Stimulated activated CD4-positive, alpha-beta T cell treated with anti-CD3 and anti-CD28 coated beads, Interleukin-2, amount 100 ng/mL, for 48 hours (primary cell): Measurements from ENCODE around the gene FAM161A.
"Not testable (repeated sequence)": the region's sequence is repeated elsewhere in the genome, so short reads cannot be mapped to it uniquely, and the experiment has no call there.

Experiments used
- DNase-seq, 2 donors: peaks; one replicate each; pipeline ENCODE4 v3.0.0-alpha.2; 2020

Gene FAM161A

GRCh38 chr2:61833971-61834370, 19.9 kb downstream of the FAM161A start:
- no peak for DNase-seq

DNA sequence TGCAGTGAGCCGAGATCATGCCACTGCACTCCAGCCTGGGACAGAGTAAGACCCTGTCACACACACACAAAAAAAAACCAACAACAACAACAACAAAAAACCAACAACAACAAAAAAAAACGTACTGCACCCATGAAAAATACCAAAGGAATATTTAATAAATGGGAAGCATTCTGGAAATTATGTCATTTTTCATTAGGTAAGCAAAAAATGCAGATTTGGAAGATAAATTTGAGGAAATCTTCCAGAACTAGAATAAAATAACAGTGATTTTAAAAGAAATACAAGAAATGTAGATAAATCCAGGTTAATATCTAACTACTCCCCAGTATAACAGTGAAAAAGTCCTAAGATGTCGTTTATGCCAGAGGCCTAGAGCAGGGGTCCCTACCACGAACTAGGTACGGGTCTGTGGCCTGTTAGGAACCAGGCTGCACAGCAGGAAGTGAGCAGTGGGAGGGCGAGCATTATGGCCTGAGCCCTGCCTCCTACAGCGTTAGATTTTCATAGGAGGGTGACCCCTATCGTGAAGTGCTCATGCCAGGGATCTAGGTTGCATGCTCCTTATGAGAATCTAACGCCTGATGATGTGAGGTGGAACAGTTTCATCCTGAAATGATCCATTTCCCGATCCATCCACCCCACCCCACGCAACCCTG, 21.5 kb downstream of the FAM161A start:
- DNase-seq: no peak

- no peak for DNase-seq
These were observed 31.6 kb downstream of the FAM161A start for GRCh38 chr2:61822255-61822654.

GRCh38 chr2:61816480-61817355, 37.1 kb downstream of the FAM161A start:
- DNase-seq: no peak

DNA sequence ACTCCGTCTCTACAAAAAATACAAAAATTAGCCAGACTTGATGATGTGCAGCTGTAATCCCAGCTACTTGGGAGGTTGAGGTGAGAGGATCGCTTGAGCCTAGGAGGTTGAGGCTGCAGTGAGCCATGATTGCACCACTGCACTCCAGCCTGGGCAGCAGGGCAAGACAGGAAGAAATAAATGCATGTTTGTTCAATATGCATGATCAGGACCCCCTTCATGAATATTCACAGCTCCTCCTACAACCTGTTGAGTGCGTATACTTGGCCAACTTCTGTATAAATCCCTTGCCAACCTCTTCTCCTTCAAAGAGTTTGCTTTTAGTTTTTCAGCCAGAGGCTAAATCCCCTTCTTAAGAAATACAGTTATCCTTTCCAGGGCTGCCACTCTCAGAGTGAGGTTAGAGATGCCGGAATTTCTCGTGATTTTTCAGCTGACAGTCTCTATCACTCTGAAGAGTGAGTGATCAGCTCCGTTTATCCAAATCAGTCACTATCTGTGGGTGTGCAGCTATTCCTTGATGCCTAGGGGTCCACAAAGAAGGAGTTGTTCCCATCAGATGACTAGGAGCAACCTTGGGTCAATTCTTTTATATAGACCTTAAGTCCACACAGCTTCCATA, 39.2 kb downstream of the FAM161A start:
- DNase-seq: no peak

- not testable (repeated sequence) for DNase-seq
These were observed 40.5 kb downstream of the FAM161A start for GRCh38 chr2:61813314-61813713.

DNA sequence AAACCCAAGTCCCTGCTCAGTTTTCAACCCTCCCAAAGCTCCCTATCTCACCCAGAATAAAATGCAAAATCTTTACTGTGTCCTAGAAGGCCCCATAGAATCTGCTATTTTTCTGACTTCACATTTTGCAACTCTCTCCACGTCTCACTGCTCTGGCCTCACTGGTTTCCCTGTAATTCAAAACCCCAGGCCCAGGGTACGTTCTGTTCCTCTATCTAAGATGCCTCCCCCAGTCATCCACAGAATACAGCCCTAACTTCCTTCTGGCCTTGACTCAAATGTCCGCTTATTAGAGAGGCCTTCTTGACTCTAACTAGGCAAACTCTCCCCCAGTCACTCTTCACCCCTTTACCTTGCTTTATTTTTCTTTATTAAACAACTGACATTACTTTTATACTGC, 42.0 kb downstream of the FAM161A start:
- DNase-seq: no peak

DNA sequence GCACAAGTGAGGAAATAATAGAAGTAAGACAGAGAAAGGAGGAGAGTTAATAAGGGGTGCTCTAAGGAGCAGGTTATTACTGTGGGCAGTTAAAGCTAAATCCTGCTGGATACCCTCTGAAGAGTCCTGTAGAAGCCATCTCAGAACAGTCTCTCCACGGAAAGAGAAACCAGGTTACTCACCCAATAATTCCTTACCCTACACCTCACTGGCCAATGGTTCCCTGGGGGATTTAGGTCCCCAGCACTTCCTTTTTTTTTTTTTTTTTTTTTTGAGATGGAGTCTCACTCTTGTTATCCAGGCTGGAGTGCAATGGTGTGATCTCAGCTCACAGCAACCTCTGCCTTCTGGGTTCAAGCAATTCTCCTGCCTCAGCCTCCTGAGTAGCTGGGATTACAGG, 43.7 kb downstream of the FAM161A start:
- DNase-seq: not testable (repeated sequence)

GRCh38 chr2:61808693-61809092, 45.2 kb downstream of the FAM161A start:
- DNase-seq: not testable (repeated sequence)

- no peak for DNase-seq
These were observed 46.7 kb downstream of the FAM161A start for GRCh38 chr2:61807036-61807757.

DNA sequence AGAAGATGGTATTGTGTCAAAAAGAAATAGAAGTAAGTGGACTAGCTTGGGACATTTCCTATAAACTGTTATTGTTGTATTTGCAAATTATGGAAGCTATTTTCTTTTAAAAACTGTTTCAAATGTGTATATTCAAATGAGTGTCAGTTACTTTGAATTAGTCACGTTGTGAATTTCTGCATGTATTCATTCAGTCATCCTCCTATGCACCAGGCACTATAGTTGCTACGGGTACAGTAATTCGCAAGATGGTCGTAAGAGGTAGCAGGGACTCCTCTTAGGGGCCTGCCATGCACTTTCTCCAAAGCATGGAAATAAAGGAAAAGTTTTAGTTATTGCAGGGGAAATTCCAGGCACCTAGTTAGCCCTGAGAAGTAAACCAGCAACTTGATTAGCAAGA, 51.3 kb downstream of the FAM161A start:
- no peak for DNase-seq

DNA sequence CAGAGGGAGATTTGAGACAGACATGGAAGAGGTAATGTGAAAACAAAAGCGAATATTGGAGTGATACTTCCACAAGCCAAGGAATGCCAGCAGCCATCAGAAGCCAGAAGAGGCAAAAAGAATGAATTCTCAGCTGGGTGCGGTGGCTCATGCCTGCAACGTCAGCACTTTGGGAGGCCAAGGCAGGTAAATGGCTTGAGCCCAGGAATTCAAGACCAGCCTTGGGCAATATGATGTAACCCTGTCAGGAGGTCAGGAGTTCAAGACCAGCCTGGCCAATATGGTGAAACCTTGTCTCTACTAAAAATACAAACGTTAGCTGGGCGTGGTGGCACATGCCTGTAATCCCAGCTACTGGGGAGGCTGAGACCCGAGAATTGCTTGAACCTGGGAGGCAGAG, 54.8 kb downstream of the FAM161A start:
- no peak for DNase-seq

DNA sequence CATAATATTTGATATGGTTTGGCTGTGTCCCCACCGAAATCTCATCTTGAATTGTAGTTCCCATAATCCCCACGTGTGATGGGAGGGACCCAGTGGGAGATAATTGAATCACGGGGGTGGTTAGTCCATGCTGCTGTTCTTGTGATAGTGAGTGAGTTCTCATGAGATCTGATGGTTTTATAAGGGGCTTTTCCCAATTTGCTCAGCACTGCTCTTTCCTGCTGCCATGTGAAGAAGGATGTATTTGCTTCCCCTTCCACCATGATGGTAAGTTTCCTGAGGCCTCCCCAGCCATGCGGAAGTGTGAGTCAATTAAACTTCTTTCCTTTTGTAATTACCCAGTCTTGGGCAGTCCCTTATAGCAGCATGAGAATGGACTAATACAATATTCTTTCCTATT, 56.4 kb downstream of the FAM161A start:
- not testable (repeated sequence) for DNase-seq

DNA sequence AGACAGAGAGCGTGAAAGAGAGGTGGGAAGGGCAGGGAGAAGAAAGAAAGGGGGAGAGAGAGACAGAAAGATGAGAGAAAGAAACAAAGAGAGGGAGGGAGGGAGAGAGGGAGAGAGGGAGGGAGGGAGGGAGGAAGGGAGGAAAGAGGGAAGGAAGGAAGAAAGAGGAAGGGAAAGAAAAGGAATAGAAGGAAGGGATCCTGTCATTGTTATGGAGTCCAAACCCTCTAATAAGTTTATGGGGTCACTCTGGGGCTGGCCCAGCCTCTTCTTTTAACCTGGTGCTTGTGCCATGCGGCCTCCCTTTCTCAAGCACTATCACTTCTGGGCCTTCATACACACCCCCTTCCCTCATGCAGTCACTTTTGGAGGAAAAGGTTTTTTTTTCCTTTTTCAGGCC, 58.5 kb downstream of the FAM161A start:
- no peak for DNase-seq

DNA sequence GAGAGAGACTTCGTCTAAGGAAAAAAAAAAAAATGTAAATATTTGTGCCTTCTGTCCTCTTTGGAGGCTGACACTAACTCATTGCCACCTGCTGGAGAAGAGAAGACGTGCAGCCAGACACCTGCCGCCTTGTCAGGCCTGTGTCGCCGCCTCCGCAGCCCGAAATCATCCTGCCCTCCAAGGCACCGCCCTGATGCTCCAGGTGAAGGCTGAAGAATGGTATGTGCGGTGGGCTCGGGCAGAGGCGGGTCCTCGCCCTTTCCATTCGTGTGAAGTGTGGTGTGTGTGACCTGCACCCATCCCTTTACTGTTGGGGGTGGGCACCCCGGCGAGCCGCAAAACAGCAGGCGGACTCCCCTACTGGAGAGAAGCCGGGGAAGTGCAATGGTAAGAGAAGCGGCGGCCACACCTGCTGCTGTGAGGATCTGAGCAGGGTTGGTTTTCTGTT, 60.4 kb downstream of the FAM161A start:
- DNase-seq: peak; percentile 52 to 72

GRCh38 chr2:61792355-61792890, 61.4 kb downstream of the FAM161A start:
- no peak for DNase-seq

GRCh38 chr2:61789807-61790602, 63.9 kb downstream of the FAM161A start:
- DNase-seq: no peak

- DNase-seq: no peak
These were observed 65.8 kb downstream of the FAM161A start for GRCh38 chr2:61787941-61788563.

DNA sequence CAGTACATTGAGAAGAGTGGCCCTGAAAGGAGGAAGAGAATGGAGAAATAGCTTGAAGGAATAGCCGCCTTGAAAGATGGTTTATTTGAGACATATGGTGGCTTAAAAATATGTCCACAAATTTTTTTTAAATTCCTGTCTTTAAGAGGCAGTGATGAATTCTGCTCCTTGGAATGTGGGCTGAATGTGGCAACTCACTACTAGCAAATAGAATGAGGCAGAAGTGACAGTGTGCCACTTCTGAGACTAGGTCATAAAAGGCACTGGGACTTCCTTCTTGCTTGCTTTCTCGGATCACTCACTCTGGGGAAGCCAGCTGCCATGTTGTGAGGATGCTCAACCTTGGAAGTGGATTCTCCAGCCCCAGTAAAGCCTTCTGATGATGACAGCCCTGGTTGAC, 67.0 kb downstream of the FAM161A start:
- DNase-seq: no peak

DNA sequence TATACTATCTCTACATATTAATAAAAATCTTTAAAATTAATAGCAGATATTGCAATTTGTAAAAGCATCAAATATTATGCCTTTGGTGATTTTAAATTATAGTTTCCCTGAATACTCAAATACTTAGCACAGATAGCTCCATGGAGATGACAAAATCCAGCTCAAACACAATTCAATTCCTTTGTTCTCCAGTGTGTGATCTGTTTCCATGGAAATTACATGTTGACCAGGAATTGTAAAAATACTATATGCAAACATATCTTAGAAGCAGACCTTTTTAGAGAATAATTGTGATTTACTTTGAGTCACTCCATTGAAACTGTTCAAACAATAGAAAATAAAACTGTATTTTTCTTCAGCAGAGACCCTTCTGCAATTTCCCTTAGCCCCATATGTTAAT, 68.3 kb downstream of the FAM161A start:
- DNase-seq: no peak

- DNase-seq: no peak
These were observed 69.2 kb downstream of the FAM161A start for GRCh38 chr2:61784643-61785042.
